ENCODE data around the gene MEIOB.
A peak's percentile ranks its signal among the peaks of the same experiment; 100 is the strongest.

The MEIOB gene

DNA sequence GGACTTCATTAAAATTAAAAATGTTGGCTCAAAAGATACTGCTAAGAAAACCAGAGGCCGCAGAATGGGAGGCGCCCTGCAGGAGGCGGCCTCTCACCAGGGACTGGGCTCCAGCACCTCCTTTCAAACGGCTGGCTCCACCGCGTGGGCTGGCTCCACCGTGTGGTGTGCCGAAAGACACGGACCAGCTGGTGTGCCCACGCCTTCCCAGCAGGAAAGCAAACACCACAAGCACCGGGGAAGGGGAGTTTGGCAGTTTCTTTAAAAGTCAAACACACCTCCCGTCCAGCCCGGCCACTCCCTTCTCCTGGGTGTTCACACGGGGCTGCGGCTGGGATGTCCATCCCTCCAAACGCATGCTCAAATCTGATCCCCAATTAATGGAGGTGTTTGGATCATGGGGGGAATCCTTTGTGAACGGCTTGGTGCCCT, 59.2 kb downstream of the MEIOB start (continued):
- TF ChIP-seq EGR2 (tag by site-specific recombination; IDR thresholded peaks at IDR 0.05; ENCODE audit: low read depth), result peak; percentile 96
- no peak for TF ChIP-seq REPIN1 (tag by site-specific recombination; IDR thresholded peaks at IDR 0.05; ENCODE audit: low read depth)
- no peak for TF ChIP-seq ZNF791 (tag by site-specific recombination; IDR thresholded peaks at IDR 0.05)
- TF ChIP-seq MZF1 (tag by site-specific recombination; IDR thresholded peaks at IDR 0.05; ENCODE audit: borderline replicate concordance), result peak; percentile 41; the same call in 1 of the 2 replicates

DNA sequence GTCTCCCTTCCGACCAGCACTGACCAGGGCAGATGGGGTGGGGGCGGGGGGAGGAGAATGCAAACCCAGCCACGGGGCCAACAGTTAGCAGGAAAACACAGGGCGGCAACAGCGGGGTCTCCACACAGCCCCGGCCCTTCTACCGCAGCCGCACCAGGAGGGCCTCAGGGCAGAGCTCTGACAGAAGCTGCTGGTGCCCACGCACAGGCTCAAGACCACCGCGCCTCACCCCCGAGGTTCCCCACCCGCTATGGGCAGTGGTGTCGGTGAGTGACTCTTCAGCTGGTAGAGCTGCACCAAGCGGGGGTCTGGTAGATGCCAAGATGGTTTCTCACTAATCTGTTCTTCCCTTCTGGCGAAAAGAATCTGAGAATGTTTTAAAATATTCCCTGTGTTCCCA, 61.4 kb downstream of the MEIOB start:
- TF ChIP-seq ZNF555 (tag by site-specific recombination; conservative IDR thresholded peaks at IDR 0.05), result no peak
- no peak for TF ChIP-seq HOXD13 (CRISPR knock-in tag; IDR thresholded peaks at IDR 0.05; ENCODE audit: borderline replicate concordance)
- TF ChIP-seq ZNF174 (tag by site-specific recombination; IDR thresholded peaks at IDR 0.05), result no peak
- TF ChIP-seq ZNF837 (tag by site-specific recombination; IDR thresholded peaks at IDR 0.05), result no peak
- TF ChIP-seq ZSCAN30 (tag by site-specific recombination; IDR thresholded peaks at IDR 0.05), result no peak
- TF ChIP-seq, protein P1, sequence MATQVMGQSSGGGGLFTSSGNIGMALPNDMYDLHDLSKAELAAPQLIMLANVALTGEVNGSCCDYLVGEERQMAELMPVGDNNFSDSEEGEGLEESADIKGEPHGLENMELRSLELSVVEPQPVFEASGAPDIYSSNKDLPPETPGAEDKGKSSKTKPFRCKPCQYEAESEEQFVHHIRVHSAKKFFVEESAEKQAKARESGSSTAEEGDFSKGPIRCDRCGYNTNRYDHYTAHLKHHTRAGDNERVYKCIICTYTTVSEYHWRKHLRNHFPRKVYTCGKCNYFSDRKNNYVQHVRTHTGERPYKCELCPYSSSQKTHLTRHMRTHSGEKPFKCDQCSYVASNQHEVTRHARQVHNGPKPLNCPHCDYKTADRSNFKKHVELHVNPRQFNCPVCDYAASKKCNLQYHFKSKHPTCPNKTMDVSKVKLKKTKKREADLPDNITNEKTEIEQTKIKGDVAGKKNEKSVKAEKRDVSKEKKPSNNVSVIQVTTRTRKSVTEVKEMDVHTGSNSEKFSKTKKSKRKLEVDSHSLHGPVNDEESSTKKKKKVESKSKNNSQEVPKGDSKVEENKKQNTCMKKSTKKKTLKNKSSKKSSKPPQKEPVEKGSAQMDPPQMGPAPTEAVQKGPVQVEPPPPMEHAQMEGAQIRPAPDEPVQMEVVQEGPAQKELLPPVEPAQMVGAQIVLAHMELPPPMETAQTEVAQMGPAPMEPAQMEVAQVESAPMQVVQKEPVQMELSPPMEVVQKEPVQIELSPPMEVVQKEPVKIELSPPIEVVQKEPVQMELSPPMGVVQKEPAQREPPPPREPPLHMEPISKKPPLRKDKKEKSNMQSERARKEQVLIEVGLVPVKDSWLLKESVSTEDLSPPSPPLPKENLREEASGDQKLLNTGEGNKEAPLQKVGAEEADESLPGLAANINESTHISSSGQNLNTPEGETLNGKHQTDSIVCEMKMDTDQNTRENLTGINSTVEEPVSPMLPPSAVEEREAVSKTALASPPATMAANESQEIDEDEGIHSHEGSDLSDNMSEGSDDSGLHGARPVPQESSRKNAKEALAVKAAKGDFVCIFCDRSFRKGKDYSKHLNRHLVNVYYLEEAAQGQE (tag by site-specific recombination; IDR thresholded peaks at IDR 0.05), result no peak
- TF ChIP-seq GLI4 (tag by site-specific recombination; IDR thresholded peaks at IDR 0.05), result no peak
- Histone ChIP-seq H3K4me1 (ENCODE audit: control insufficient read depth, insufficient read depth, low read length) (no peaks in the 10 kb centered on the region), H3K27ac (ENCODE audit: extremely low read depth, low read depth, low read length) (no peak overlapping the region), H3K36me3 (ENCODE audit: control insufficient read depth in 2 of 2, insufficient read depth in 1 of 2, low read length in 2 of 2) (peaks cover 21 to 63% of the 10 kb centered on the region in 2 experiments; a peak in 2 of 3 replicates), H3K4me3 (ENCODE audit: low read depth, low read length) (no peak overlapping the region), H3K9me3 (ENCODE audit: control insufficient read depth, insufficient read depth, low read depth, low read length) (no peaks in the 10 kb centered on the region)
- POLR2A ChIA-PET, result no interaction called here
- CTCF ChIA-PET, result interaction anchor here (0.6 to 1.3 kb wide), 5 partner anchors 23 to 98 kb away, joined by 3 to 4 read pairs (median 3); partner anchors contain the start of genes NUBP2 and SPSB3

DNA sequence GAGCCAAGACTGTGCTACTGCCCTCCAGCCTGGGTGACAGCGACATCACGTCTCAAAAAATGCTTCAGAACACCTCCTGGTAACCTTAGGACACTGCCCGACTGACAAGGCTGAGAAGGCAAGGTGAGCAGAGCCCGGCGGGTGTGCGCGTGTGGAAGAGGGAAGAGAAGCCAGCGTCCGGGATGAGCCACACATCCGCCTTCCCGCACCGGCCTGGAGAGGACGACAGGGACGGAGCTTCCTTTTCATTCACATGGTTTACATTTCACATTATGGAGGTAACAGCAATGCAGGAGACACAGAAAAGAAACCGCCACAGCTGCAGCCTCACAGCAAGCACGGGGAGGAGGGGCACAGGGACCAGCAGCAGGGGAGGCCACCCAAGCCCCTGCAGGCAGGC, 61.9 kb downstream of the MEIOB start:
- H3K4me1 ChIP-seq (ENCODE audit: control insufficient read depth, insufficient read depth, low read length), result no peaks in the 10 kb centered on the region
- H3K27ac ChIP-seq (ENCODE audit: extremely low read depth, low read depth, low read length), result no peak overlapping the region
- H3K9me3 ChIP-seq (ENCODE audit: control insufficient read depth, insufficient read depth, low read depth, low read length), result no peaks in the 10 kb centered on the region
- ChIA-PET POLR2A (no interaction called here), CTCF (interaction anchor here (0.7 to 1.3 kb wide), 2 partner anchors 31 to 99 kb away, joined by 3 to 4 read pairs; no protein-coding TSS in a partner anchor)
- H3K36me3 ChIP-seq (ENCODE audit: control insufficient read depth in 2 of 2, insufficient read depth in 1 of 2, low read length in 2 of 2), result peaks cover 21 to 62% of the 10 kb centered on the region in 2 experiments; a peak in 2 of 3 replicates
- H3K4me3 ChIP-seq (ENCODE audit: low read depth, low read length), result no peak overlapping the region
- TF ChIP-seq ZNF776 (tag by site-specific recombination; IDR thresholded peaks at IDR 0.05; ENCODE audit: borderline replicate concordance), result no peak
- TF ChIP-seq ZNF558 (tag by site-specific recombination; IDR thresholded peaks at IDR 0.05), result no peak
- no peak for TF ChIP-seq SCRT1 (tag by site-specific recombination; IDR thresholded peaks at IDR 0.05; ENCODE audit: borderline replicate concordance)
- no peak for TF ChIP-seq ZNF785 (tag by site-specific recombination; IDR thresholded peaks at IDR 0.05)
- no peak for TF ChIP-seq ZNF423 (tag by site-specific recombination; IDR thresholded peaks at IDR 0.05)
- TF ChIP-seq ZNF792 (tag by site-specific recombination; IDR thresholded peaks at IDR 0.05), result no peak
- TF ChIP-seq, protein P2, sequence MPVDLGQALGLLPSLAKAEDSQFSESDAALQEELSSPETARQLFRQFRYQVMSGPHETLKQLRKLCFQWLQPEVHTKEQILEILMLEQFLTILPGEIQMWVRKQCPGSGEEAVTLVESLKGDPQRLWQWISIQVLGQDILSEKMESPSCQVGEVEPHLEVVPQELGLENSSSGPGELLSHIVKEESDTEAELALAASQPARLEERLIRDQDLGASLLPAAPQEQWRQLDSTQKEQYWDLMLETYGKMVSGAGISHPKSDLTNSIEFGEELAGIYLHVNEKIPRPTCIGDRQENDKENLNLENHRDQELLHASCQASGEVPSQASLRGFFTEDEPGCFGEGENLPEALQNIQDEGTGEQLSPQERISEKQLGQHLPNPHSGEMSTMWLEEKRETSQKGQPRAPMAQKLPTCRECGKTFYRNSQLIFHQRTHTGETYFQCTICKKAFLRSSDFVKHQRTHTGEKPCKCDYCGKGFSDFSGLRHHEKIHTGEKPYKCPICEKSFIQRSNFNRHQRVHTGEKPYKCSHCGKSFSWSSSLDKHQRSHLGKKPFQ (tag by site-specific recombination; IDR thresholded peaks at IDR 0.05), result no peak
- no peak for TF ChIP-seq ZNF670 (tag by site-specific recombination; IDR thresholded peaks at IDR 0.05; ENCODE audit: low read depth)
- TF ChIP-seq ZNF837 (tag by site-specific recombination; IDR thresholded peaks at IDR 0.05), result no peak
- TF ChIP-seq, protein P3, sequence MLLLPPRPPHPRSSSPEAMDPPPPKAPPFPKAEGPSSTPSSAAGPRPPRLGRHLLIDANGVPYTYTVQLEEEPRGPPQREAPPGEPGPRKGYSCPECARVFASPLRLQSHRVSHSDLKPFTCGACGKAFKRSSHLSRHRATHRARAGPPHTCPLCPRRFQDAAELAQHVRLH (tag by site-specific recombination; IDR thresholded peaks at IDR 0.05), result no peak
- no peak for TF ChIP-seq ZNF157 (tag by site-specific recombination; IDR thresholded peaks at IDR 0.05)
- no peak for TF ChIP-seq GLI2 (tag by site-specific recombination; IDR thresholded peaks at IDR 0.05; ENCODE audit: borderline replicate concordance, low read depth)
- TF ChIP-seq ZNF174 (tag by site-specific recombination; IDR thresholded peaks at IDR 0.05), result no peak
- no peak for TF ChIP-seq ZNF324 (tag by site-specific recombination; IDR thresholded peaks at IDR 0.05)
- TF ChIP-seq, protein P4, sequence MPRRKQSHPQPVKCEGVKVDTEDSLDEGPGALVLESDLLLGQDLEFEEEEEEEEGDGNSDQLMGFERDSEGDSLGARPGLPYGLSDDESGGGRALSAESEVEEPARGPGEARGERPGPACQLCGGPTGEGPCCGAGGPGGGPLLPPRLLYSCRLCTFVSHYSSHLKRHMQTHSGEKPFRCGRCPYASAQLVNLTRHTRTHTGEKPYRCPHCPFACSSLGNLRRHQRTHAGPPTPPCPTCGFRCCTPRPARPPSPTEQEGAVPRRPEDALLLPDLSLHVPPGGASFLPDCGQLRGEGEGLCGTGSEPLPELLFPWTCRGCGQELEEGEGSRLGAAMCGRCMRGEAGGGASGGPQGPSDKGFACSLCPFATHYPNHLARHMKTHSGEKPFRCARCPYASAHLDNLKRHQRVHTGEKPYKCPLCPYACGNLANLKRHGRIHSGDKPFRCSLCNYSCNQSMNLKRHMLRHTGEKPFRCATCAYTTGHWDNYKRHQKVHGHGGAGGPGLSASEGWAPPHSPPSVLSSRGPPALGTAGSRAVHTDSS (tag by site-specific recombination; IDR thresholded peaks at IDR 0.05), result no peak
- no peak for TF ChIP-seq ZNF366 (tag by site-specific recombination; conservative IDR thresholded peaks at IDR 0.05)
- TF ChIP-seq, protein P5, sequence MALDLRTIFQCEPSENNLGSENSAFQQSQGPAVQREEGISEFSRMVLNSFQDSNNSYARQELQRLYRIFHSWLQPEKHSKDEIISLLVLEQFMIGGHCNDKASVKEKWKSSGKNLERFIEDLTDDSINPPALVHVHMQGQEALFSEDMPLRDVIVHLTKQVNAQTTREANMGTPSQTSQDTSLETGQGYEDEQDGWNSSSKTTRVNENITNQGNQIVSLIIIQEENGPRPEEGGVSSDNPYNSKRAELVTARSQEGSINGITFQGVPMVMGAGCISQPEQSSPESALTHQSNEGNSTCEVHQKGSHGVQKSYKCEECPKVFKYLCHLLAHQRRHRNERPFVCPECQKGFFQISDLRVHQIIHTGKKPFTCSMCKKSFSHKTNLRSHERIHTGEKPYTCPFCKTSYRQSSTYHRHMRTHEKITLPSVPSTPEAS (tag by site-specific recombination; IDR thresholded peaks at IDR 0.05), result no peak
